BE2C (cell line): ENCODE results near the gene NFIB.

Source experiments
- DNase-seq: peaks from one replicate; pipeline ENCODE4 v3.0.0-alpha.2; 2020
- H3K27me3 ChIP-seq: fragments of 250-450 bp; sonication (Bioruptor Pico); 2 replicates; pipeline ENCODE4 v1.5.1; 2020; ENCODE audit warnings: mild to moderate bottlenecking
- H3K36me3 ChIP-seq: fragments of 250-450 bp; sonication (Bioruptor Pico); 2 replicates; pipeline ENCODE4 v1.5.1; 2020; ENCODE audit warnings: mild to moderate bottlenecking
- H3K4me1 ChIP-seq: fragments of 250-450 bp; sonication (Bioruptor Pico); 2 replicates; pipeline ENCODE4 v1.5.1; 2020
- H3K4me3 ChIP-seq: 2 replicates; pipeline ENCODE4 v1.5.1; 2011; ENCODE audit warnings: low read depth, low read length
- H3K9me3 ChIP-seq: fragments of 250-450 bp; sonication (Bioruptor Pico); 2 replicates; pipeline ENCODE4 v1.5.1; 2020
- CTCF ChIP-seq: IDR thresholded peaks from 2 replicates; pipeline ENCODE4 v1.5.1; 2012; ENCODE audit warnings: mild to moderate bottlenecking, low read depth, low read length

NFIB gene

GRCh38 chr9:14097666-14098415 lies 216.1 kb downstream of the NFIB start:
- no peak for DNase-seq
- Histone ChIP-seq H3K4me3 (peak overlapping the region; percentile 52), H3K36me3 (no peaks in the 10 kb centered on the region), H3K27me3 (no peaks in the 10 kb centered on the region), H3K4me1 (peaks cover 38% of the 10 kb centered on the region), H3K9me3 (no peaks in the 10 kb centered on the region)
- TF ChIP-seq CTCF, result no peak

- peaks cover 32% of the 10 kb centered on the region for H3K4me1 ChIP-seq
- H3K9me3 ChIP-seq, result no peaks in the 10 kb centered on the region
- no peaks in the 10 kb centered on the region for H3K27me3 ChIP-seq
- DNase-seq, result peak; percentile 30
- no peaks in the 10 kb centered on the region for H3K36me3 ChIP-seq
- no peak for TF ChIP-seq CTCF
- H3K4me3 ChIP-seq, result peak overlapping the region; percentile 52
These were observed 216.7 kb downstream of the NFIB start for GRCh38 chr9:14097215-14097614.

- DNase-seq, result peak; percentile 70
- Histone ChIP-seq H3K9me3 (no peaks in the 10 kb centered on the region), H3K27me3 (no peaks in the 10 kb centered on the region), H3K4me1 (peaks cover 28% of the 10 kb centered on the region), H3K36me3 (no peaks in the 10 kb centered on the region), H3K4me3 (peak overlapping the region; percentile 52)
- no peak for TF ChIP-seq CTCF
These were observed 217.6 kb downstream of the NFIB start for GRCh38 chr9:14096258-14096922.

- Histone ChIP-seq H3K36me3 (no peaks in the 10 kb centered on the region), H3K27me3 (no peaks in the 10 kb centered on the region), H3K9me3 (no peaks in the 10 kb centered on the region), H3K4me3 (peak overlapping the region; percentile 52), H3K4me1 (peaks cover 28% of the 10 kb centered on the region)
- no peak for TF ChIP-seq CTCF
- no peak for DNase-seq
These were observed 218.7 kb downstream of the NFIB start for GRCh38 chr9:14095277-14095676.

GRCh38 chr9:14094491-14094890 lies 219.4 kb downstream of the NFIB start:
- Histone ChIP-seq H3K4me1 (peaks cover 28% of the 10 kb centered on the region), H3K9me3 (no peaks in the 10 kb centered on the region), H3K27me3 (no peaks in the 10 kb centered on the region), H3K36me3 (no peaks in the 10 kb centered on the region), H3K4me3 (no peak overlapping the region)
- DNase-seq, result no peak
- no peak for TF ChIP-seq CTCF

- no peaks in the 10 kb centered on the region for H3K36me3 ChIP-seq
- DNase-seq, result no peak
- no peaks in the 10 kb centered on the region for H3K27me3 ChIP-seq
- no peaks in the 10 kb centered on the region for H3K9me3 ChIP-seq
- TF ChIP-seq CTCF, result no peak
- H3K4me1 ChIP-seq, result peaks cover 10% of the 10 kb centered on the region
- no peak overlapping the region for H3K4me3 ChIP-seq
These were observed 221.6 kb downstream of the NFIB start for GRCh38 chr9:14092344-14092743.
